ENCODE data around the gene ZNF407. TPM values are rescaled to one million over a fixed set of nuclear protein-coding genes. Genes with fewer than 3 reads are reported as not detected.

Gene ZNF407
- total and polyA plus RNA-seq, 10 donors: 2.0 to 41.0 (median 26.3) TPM

- no peak for DNase-seq
- no peak overlapping the region for H3K27ac ChIP-seq
- H3K4me3 ChIP-seq: no peak overlapping the region
- H3K27me3 ChIP-seq (replicated peaks in 1 of 7): no peaks in the 10 kb centered on the region
- H3K4me1 ChIP-seq: peaks cover 0 to 8% (median 0%) of the 10 kb centered on the region in 6 donors
- intact Hi-C loops (cut with DNase I; ENCODE audit: low total_unique reads): no loop called here
- H3K36me3 ChIP-seq: peaks cover 0 to 30% (median 15%) of the 10 kb centered on the region in 6 donors
- 94 to 97% (median 96%) methylated on average over 11 of the region's 11 CpGs for WGBS, 5 donors
- TF ChIP-seq POLR2AphosphoS5 (IDR thresholded peaks at IDR 0.05) (no peak), CTCF (IDR thresholded peaks at IDR 0.05 in 8 of 11, conservative IDR thresholded peaks at IDR 0.05 in 3 of 11) (no peak), POLR2A (IDR thresholded peaks at IDR 0.05) (no peak)
- H3K9me3 ChIP-seq: no peaks in the 10 kb centered on the region
Measured at GRCh38 chr18:74892066-74892627, 294.5 kb downstream of the ZNF407 start.

GRCh38 chr18:74895686-74896085, 298.0 kb downstream of the ZNF407 start:
- 49 to 69% (median 53%) methylated on average over 1 of the region's 1 CpG for WGBS, 5 donors
- DNase-seq: no peak
- H3K36me3 ChIP-seq: peaks cover 0 to 28% (median 6%) of the 10 kb centered on the region in 6 donors
- intact Hi-C loops (cut with DNase I; ENCODE audit: low total_unique reads): no loop called here
- no peaks in the 10 kb centered on the region for H3K9me3 ChIP-seq
- no peak for TF ChIP-seq POLR2AphosphoS5 (IDR thresholded peaks at IDR 0.05)
- TF ChIP-seq CTCF (IDR thresholded peaks at IDR 0.05 in 8 of 11, conservative IDR thresholded peaks at IDR 0.05 in 3 of 11): no peak
- no peak for TF ChIP-seq POLR2A (IDR thresholded peaks at IDR 0.05)
- H3K4me1 ChIP-seq: peaks cover 0 to 8% (median 0%) of the 10 kb centered on the region in 6 donors
- no peak overlapping the region for H3K4me3 ChIP-seq
- H3K27me3 ChIP-seq (replicated peaks in 1 of 7): no peaks in the 10 kb centered on the region
- no peak overlapping the region for H3K27ac ChIP-seq

- Histone ChIP-seq H3K27me3 (replicated peaks in 1 of 7) (no peaks in the 10 kb centered on the region), H3K36me3 (peaks cover 0 to 24% (median 0%) of the 10 kb centered on the region in 6 donors), H3K9me3 (no peaks in the 10 kb centered on the region), H3K27ac (no peak overlapping the region), H3K4me1 (peaks cover 0 to 8% (median 0%) of the 10 kb centered on the region in 6 donors), H3K4me3 (no peak overlapping the region)
- no peak for TF ChIP-seq POLR2AphosphoS5 (IDR thresholded peaks at IDR 0.05)
- no peak for TF ChIP-seq POLR2A (IDR thresholded peaks at IDR 0.05)
- TF ChIP-seq CTCF (IDR thresholded peaks at IDR 0.05 in 8 of 11, conservative IDR thresholded peaks at IDR 0.05 in 3 of 11): peak in 6 of 11 experiments; percentile 31 to 50 (median 44)
- DNase-seq: no peak
- intact Hi-C loops (cut with DNase I; ENCODE audit: low total_unique reads): no loop called here
- 65 to 88% (median 70%) methylated on average over 4 of the region's 4 CpGs for WGBS, 5 donors
Measured at GRCh38 chr18:74896390-74896991, 298.8 kb downstream of the ZNF407 start.

- H3K27me3 ChIP-seq (replicated peaks in 1 of 7): no peaks in the 10 kb centered on the region
- H3K4me1 ChIP-seq: peaks cover 0 to 8% (median 0%) of the 10 kb centered on the region in 6 donors
- 91 to 96% (median 93%) methylated on average over 5 of the region's 5 CpGs for WGBS, 5 donors
- H3K9me3 ChIP-seq: no peaks in the 10 kb centered on the region
- intact Hi-C loops (cut with DNase I; ENCODE audit: low total_unique reads): no loop called here
- no peak for DNase-seq
- TF ChIP-seq POLR2A (IDR thresholded peaks at IDR 0.05): no peak
- TF ChIP-seq POLR2AphosphoS5 (IDR thresholded peaks at IDR 0.05): no peak
- TF ChIP-seq CTCF (IDR thresholded peaks at IDR 0.05 in 8 of 11, conservative IDR thresholded peaks at IDR 0.05 in 3 of 11): no peak
- H3K36me3 ChIP-seq: peaks cover 0 to 27% (median 0%) of the 10 kb centered on the region in 6 donors
- no peak overlapping the region for H3K27ac ChIP-seq
- H3K4me3 ChIP-seq: no peak overlapping the region
Measured at GRCh38 chr18:74897971-74898657, 300.4 kb downstream of the ZNF407 start.
